HepG2 (cell line): ENCODE data around the gene ZNF474. TPM values are rescaled to one million over a fixed set of nuclear protein-coding genes. Genes with fewer than 3 reads are reported as not detected.

ENCODE experiments used
- ATAC-seq: fragments of 200-7000 bp; cut with Tn5 transposase; 3 replicates; pipeline ENCODE4 v1.9.1; 2020; ENCODE audit warnings: mild to moderate bottlenecking, moderate library complexity
- BruUV-seq: library from RNA; stranded (reverse); fragments of 400-500 nt; replicated peaks from 2 replicates; lab custom pipeline; 2021; lab: Mats Ljungman, UMichigan
- CTCF ChIA-PET: fragments of 300-600 bp; formaldehyde crosslinking; extraction: SDS; loops from one replicate; lab custom pipeline; 2021; ENCODE audit warnings: low total read pairs, inconsistent platforms, low intra/inter-chr PET ratio; lab: Yijun Ruan, JAX
- POLR2A ChIA-PET: fragments of 350-600 bp; sonication (Branson Sonifier 250); formaldehyde crosslinking; loops from one replicate; lab custom pipeline; 2020; ENCODE audit warnings: antibody characterized with exemption, inconsistent platforms; lab: Yijun Ruan, JAX
- DNase-seq: peaks from one replicate; pipeline ENCODE4 v3.0.0-alpha.2; 2015; ENCODE audit warnings: low spot score
- FAIRE-seq: peaks from 3 replicates; lab custom pipeline; 2011; peaks lifted over from hg19 to GRCh38; lab: Jason Lieb, UNC
- H2AFZ ChIP-seq: one replicate; pipeline ENCODE4 v1.6.1; 2011; ENCODE audit warnings: low read length, inconsistent platforms
- H3K27ac ChIP-seq: fragments of 300-600 bp; 3 replicates; pipeline ENCODE4 v1.8.0; 2011; ENCODE audit warnings: mixed run types, mild to moderate bottlenecking, mixed read lengths, low read length, inconsistent platforms; ENCODE audit not compliant: insufficient read depth; ENCODE audit errors: extremely low read length
- H3K27me3 ChIP-seq, 2 experiments: fragments of 200-600 bp in 1 of 2; 2 replicates in 1 of 2; 3 replicates in 1 of 2; pipeline versions ENCODE4 v1.6.0 to v1.8.0; 2011; ENCODE audit warnings: low read length in 2 of 2, mild to moderate bottlenecking in 2 of 2, moderate library complexity in 2 of 2, inconsistent platforms in 1 of 2; ENCODE audit not compliant: insufficient read depth in 2 of 2, control insufficient read depth in 1 of 2
- H3K36me3 ChIP-seq, 2 experiments: fragments of 200-600 bp in 1 of 2; replicated peaks in 1 of 2; 2 replicates in 1 of 2; 3 replicates in 1 of 2; pipeline versions ENCODE4 v1.5.1 to v1.8.0; 2011; ENCODE audit warnings: low read length in 2 of 2, inconsistent platforms in 1 of 2; ENCODE audit not compliant: insufficient read depth in 2 of 2, control insufficient read depth in 1 of 2
- H3K4me1 ChIP-seq: 2 replicates; pipeline ENCODE4 v1.5.1; 2012; ENCODE audit warnings: low read length, inconsistent platforms; ENCODE audit not compliant: insufficient read depth
- H3K4me2 ChIP-seq: 2 replicates; pipeline ENCODE4 v1.6.0; 2011; ENCODE audit warnings: low read depth, low read length, inconsistent platforms
- H3K4me3 ChIP-seq, 3 experiments: fragments of 200-600 bp in 1 of 3; sonication (generic), shearing (Covaris generic) in 1 of 3; replicated peaks in 1 of 3; 2 replicates each; pipeline ENCODE4 v1.5.1; 2011 to 2016; ENCODE audit warnings: low read length in 3 of 3, inconsistent platforms in 2 of 3, low read depth in 2 of 3, mild to moderate bottlenecking in 2 of 3, control low read depth in 1 of 3, mixed read lengths in 1 of 3; ENCODE audit not compliant: insufficient read depth in 1 of 3
- H3K79me2 ChIP-seq: one replicate; pipeline ENCODE4 v1.6.1; 2011; ENCODE audit warnings: low read length, inconsistent platforms; ENCODE audit not compliant: insufficient read depth
- H3K9ac ChIP-seq: 2 replicates; pipeline ENCODE4 v1.6.0; 2011; ENCODE audit warnings: mild to moderate bottlenecking, low read depth, low read length, inconsistent platforms; ENCODE audit not compliant: insufficient read depth
- H3K9me3 ChIP-seq: 2 replicates; pipeline ENCODE4 v1.5.1; 2012; ENCODE audit warnings: mild to moderate bottlenecking, low read length
- H4K20me1 ChIP-seq: 2 replicates; pipeline ENCODE4 v1.6.0; 2011; ENCODE audit warnings: inconsistent platforms, mild to moderate bottlenecking, low read length, moderate library complexity; ENCODE audit not compliant: insufficient read depth
- CAMTA2 ChIP-seq: sonication (generic); formaldehyde crosslinking; IDR thresholded peaks from 2 replicates; pipeline ENCODE4 v1.4.0; 2020; ENCODE audit warnings: mild to moderate bottlenecking, missing genetic modification reagents, borderline replicate concordance
- CEBPB ChIP-seq: IDR thresholded peaks from 2 replicates; pipeline ENCODE4 v1.6.1; 2011; ENCODE audit warnings: low read depth, low read length, improper control_type of control experiment, borderline replicate concordance
- NR2F2 ChIP-seq: IDR thresholded peaks from 2 replicates; pipeline ENCODE4 v1.6.1; 2012; ENCODE audit warnings: low read depth, inconsistent platforms, borderline replicate concordance
- ZNF160 ChIP-seq: sonication (generic); formaldehyde crosslinking; IDR thresholded peaks from 2 replicates; pipeline ENCODE4 v1.8.0; 2022; ENCODE audit warnings: mild to moderate bottlenecking, inconsistent platforms, missing genetic modification reagents
- ZNF180 ChIP-seq: sonication (generic); formaldehyde crosslinking; IDR thresholded peaks from 2 replicates; pipeline ENCODE4 v1.4.0; 2020; ENCODE audit warnings: low read depth, missing genetic modification reagents, borderline replicate concordance
- ZNF770 ChIP-seq: sonication (generic); formaldehyde crosslinking; IDR thresholded peaks from 2 replicates; pipeline ENCODE4 v1.5.0; 2020; ENCODE audit warnings: mild to moderate bottlenecking, missing genetic modification reagents
- WGBS: methylation state at CpG from one replicate; pipeline ENCODE4 v1.1.6; 2017; ENCODE audit warnings: low lambda C conversion rate; 5-methylcytosine and 5-hydroxymethylcytosine counted together
- in situ Hi-C: cut with HindIII; loops from 2 replicates; pipeline ENCODE4 v1.10.0; 2017; ENCODE audit warnings: low pct_unique_long_range_greater_than_20kb; ENCODE audit not compliant: extremely low pct_ligation_motif_present
- intact Hi-C: fragments of 100-400 bp; cut with micrococcal nuclease; formaldehyde crosslinking; loops from one replicate; pipeline ENCODE4 v1.10.0; 2022; ENCODE audit not compliant: unreplicated experiment
- polyA plus RNA-seq, 8 experiments: library from polyadenylated mRNA; depleted of rRNA in 3 of 8; stranded (reverse) in 7 of 8; unstranded in 1 of 8; fragments of >200 nt; fragmentation: Illumina TruSeq in 4 of 8; extraction: Trizol in 4 of 8; gene quantifications; 2 replicates each; pipeline versions ENCODE4 v1.2.1 to v1.2.3, GENCODE V29; 2011 to 2016; ENCODE audit warnings: low read depth in 4 of 8, missing spikeins in 1 of 8, mixed read lengths in 1 of 8; ENCODE audit not compliant: insufficient read depth in 1 of 8
- total RNA-seq, 5 experiments: library from RNA; depleted of rRNA; stranded (reverse); fragments of >200 nt; fragmentation: Illumina TruSeq; extraction: Trizol; gene quantifications; 2 replicates each; pipeline ENCODE4 v1.2.3, GENCODE V29; 2016; ENCODE audit warnings: low read depth in 1 of 5
- TF ChIP-seq, protein P1 (sequence below): sonication (generic); formaldehyde crosslinking; IDR thresholded peaks from 2 replicates; pipeline ENCODE4 v1.4.0; 2020; ENCODE audit warnings: mild to moderate bottlenecking, missing genetic modification reagents
- TF ChIP-seq, protein P2 (sequence below): sonication (generic); formaldehyde crosslinking; IDR thresholded peaks from 2 replicates; pipeline ENCODE4 v1.4.0; 2020; ENCODE audit warnings: missing genetic modification reagents

ZNF474 gene
- total and polyA plus RNA-seq, 2 of the 13 experiments (the other 11 are each of a cell fraction or from before 2014, with no cell fraction given), result 0.07 TPM; not detected in 1

- ATAC-seq, result no peak
Observed at GRCh38 chr5:122187426-122187825, 58.1 kb downstream of the ZNF474 start.

DNA sequence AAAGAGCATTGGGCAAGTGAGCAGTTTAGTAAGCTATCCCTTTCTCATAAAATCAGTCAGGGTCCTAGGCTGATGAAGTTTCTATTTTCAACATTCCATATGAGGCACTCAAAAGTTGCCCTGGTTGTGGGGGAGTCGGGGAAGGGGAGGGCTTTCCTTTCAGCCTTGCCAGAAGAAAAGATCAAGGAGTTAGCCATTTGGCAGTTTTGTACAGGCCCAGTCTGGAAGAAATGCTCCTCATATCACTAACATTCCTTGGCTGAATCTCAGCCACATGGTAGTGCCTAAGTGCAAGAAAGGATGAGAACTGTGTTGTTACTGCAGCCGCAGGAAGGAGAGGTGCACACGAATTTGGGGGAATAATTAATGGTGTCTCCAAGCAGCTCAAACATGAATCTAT, 60.8 kb downstream of the ZNF474 start:
- H3K9me3 ChIP-seq, result no peaks in the 10 kb centered on the region
- BruUV-seq, result no TSS peak
- no peaks in the 10 kb centered on the region; a peak in 1 of 5 replicates for H3K27me3 ChIP-seq
- ATAC-seq (no peak), DNase-seq (no peak), FAIRE-seq (no peak)
- no peak overlapping the region for H3K27ac ChIP-seq
- WGBS, result 10% methylated on average over 3 of the region's 3 CpGs
- no peaks in the 10 kb centered on the region for H3K79me2 ChIP-seq
- H3K9ac ChIP-seq, result no peak overlapping the region
- H3K4me1 ChIP-seq, result no peaks in the 10 kb centered on the region
- no peak overlapping the region for H2AFZ ChIP-seq
- ChIA-PET POLR2A (no interaction called here), CTCF (no interaction called here)
- TF ChIP-seq, protein P1, sequence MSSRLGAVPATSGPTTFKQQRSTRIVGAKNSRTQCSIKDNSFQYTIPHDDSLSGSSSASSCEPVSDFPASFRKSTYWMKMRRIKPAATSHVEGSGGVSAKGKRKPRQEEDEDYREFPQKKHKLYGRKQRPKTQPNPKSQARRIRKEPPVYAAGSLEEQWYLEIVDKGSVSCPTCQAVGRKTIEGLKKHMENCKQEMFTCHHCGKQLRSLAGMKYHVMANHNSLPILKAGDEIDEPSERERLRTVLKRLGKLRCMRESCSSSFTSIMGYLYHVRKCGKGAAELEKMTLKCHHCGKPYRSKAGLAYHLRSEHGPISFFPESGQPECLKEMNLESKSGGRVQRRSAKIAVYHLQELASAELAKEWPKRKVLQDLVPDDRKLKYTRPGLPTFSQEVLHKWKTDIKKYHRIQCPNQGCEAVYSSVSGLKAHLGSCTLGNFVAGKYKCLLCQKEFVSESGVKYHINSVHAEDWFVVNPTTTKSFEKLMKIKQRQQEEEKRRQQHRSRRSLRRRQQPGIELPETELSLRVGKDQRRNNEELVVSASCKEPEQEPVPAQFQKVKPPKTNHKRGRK (CRISPR knock-in tag), result no peak
- TF ChIP-seq, protein P2, sequence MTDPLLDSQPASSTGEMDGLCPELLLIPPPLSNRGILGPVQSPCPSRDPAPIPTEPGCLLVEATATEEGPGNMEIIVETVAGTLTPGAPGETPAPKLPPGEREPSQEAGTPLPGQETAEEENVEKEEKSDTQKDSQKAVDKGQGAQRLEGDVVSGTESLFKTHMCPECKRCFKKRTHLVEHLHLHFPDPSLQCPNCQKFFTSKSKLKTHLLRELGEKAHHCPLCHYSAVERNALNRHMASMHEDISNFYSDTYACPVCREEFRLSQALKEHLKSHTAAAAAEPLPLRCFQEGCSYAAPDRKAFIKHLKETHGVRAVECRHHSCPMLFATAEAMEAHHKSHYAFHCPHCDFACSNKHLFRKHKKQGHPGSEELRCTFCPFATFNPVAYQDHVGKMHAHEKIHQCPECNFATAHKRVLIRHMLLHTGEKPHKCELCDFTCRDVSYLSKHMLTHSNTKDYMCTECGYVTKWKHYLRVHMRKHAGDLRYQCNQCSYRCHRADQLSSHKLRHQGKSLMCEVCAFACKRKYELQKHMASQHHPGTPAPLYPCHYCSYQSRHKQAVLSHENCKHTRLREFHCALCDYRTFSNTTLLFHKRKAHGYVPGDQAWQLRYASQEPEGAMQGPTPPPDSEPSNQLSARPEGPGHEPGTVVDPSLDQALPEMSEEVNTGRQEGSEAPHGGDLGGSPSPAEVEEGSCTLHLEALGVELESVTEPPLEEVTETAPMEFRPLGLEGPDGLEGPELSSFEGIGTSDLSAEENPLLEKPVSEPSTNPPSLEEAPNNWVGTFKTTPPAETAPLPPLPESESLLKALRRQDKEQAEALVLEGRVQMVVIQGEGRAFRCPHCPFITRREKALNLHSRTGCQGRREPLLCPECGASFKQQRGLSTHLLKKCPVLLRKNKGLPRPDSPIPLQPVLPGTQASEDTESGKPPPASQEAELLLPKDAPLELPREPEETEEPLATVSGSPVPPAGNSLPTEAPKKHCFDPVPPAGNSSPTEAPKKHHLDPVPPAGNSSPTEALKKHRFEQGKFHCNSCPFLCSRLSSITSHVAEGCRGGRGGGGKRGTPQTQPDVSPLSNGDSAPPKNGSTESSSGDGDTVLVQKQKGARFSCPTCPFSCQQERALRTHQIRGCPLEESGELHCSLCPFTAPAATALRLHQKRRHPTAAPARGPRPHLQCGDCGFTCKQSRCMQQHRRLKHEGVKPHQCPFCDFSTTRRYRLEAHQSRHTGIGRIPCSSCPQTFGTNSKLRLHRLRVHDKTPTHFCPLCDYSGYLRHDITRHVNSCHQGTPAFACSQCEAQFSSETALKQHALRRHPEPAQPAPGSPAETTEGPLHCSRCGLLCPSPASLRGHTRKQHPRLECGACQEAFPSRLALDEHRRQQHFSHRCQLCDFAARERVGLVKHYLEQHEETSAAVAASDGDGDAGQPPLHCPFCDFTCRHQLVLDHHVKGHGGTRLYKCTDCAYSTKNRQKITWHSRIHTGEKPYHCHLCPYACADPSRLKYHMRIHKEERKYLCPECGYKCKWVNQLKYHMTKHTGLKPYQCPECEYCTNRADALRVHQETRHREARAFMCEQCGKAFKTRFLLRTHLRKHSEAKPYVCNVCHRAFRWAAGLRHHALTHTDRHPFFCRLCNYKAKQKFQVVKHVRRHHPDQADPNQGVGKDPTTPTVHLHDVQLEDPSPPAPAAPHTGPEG (CRISPR knock-in tag), result no peak
- TF ChIP-seq ZNF770 (CRISPR knock-in tag) (no peak), CAMTA2 (CRISPR knock-in tag) (no peak), ZNF160 (CRISPR knock-in tag) (no peak), NR2F2 (no peak), CEBPB (no peak)
- in situ Hi-C loops, result loop anchor here (5.0 kb wide), 1 partner anchor 227 kb away; no protein-coding TSS in a partner anchor
- H4K20me1 ChIP-seq, result no peaks in the 10 kb centered on the region
- H3K4me2 ChIP-seq, result no peak overlapping the region
- H3K36me3 ChIP-seq, result no peaks in the 10 kb centered on the region
- no peak overlapping the region for H3K4me3 ChIP-seq
- intact Hi-C loops, result no loop called here

More at GRCh38 chr5:122187426-122187825, 58.1 kb downstream of the ZNF474 start:
- no peaks in the 10 kb centered on the region for H4K20me1 ChIP-seq
- WGBS, result 15% methylated on average over 3 of the region's 3 CpGs
- no peaks in the 10 kb centered on the region for H3K36me3 ChIP-seq
- H3K4me3 ChIP-seq, result no peak overlapping the region
- BruUV-seq, result no TSS peak
- no peak overlapping the region for H3K27ac ChIP-seq
- no peaks in the 10 kb centered on the region; a peak in 1 of 5 replicates for H3K27me3 ChIP-seq
- no peak for FAIRE-seq
- no peak for DNase-seq
- H3K9ac ChIP-seq, result no peak overlapping the region
- TF ChIP-seq ZNF180 (CRISPR knock-in tag), result no peak
- in situ Hi-C loops, result no loop called here
- H3K4me2 ChIP-seq, result no peak overlapping the region
- CTCF ChIA-PET, result no interaction called here
- POLR2A ChIA-PET, result no interaction called here
- no peaks in the 10 kb centered on the region for H3K9me3 ChIP-seq
- H3K79me2 ChIP-seq, result no peaks in the 10 kb centered on the region
- intact Hi-C loops, result no loop called here
- no peaks in the 10 kb centered on the region for H3K4me1 ChIP-seq
- H2AFZ ChIP-seq, result no peak overlapping the region
